ENCODE results near the gene RASD1. TPM values are rescaled to one million over a fixed set of nuclear protein-coding genes. Genes with fewer than 3 reads are reported as not detected.
"Not testable (repeated sequence)": the region's sequence is repeated elsewhere in the genome, so short reads cannot be mapped to it uniquely, and the experiment has no call there.

Gene RASD1
- total RNA-seq, 6 experiments from 2014 or later = 1.0 to 230 (median 101) TPM

DNA sequence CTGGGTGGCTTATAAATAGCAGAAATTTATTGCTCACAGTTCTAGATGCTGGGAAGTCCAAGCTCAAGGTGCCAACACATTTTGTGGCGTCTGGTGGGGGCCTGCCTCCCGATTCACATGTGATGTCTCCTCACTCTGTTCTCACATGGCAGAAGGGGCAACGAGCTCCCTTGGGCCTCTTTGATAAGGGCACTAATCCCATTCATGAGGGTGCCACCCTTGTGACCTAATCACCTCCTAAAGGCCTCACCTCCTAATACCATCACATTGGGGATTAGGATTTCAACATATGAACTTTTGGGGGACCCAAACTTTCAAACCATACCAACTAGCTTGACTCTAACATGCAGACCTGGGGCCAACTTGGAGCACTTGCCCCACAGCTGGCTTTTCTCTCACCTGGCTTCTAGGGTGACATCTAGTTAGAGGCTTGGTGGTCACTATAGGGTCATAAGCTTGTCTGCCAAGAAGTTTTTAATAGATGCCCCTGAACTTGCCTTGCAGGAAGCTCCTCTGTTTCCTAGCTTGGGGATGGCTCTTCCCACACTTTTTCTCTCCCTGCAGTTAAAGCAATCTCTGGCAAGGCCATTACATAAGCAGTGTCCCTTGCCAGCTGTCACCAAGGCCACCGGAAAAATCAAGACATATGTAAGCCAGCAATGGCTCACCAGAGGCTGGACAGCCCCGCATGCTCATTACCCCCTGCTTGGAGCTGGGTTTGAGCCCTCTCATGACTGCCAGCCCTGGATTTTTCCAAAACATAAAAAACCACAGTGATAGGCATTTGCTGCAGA, 27.8 kb downstream of the RASD1 start:
- Histone ChIP-seq H3K4me1 (no peaks in the 10 kb centered on the region), H3K27ac (no peak overlapping the region), H3K9me3 (no peaks in the 10 kb centered on the region), H3K4me3 (no peak overlapping the region), H3K27me3 (no peaks in the 10 kb centered on the region), H3K36me3 (no peaks in the 10 kb centered on the region)
- 37% methylated on average over 3 of the region's 5 CpGs for WGBS (ENCODE audit: insufficient coverage, low coverage, low lambda C conversion rate, missing lambda C conversion rate)
- ATAC-seq (peak; percentile 51 to 86 (median 64)), DNase-seq (no peak)
- intact Hi-C loops (cut with DNase I) = no loop called here
- TF ChIP-seq POLR2A (IDR thresholded peaks at IDR 0.05) (no peak), CTCF (IDR thresholded peaks at IDR 0.05) (no peak)

DNA sequence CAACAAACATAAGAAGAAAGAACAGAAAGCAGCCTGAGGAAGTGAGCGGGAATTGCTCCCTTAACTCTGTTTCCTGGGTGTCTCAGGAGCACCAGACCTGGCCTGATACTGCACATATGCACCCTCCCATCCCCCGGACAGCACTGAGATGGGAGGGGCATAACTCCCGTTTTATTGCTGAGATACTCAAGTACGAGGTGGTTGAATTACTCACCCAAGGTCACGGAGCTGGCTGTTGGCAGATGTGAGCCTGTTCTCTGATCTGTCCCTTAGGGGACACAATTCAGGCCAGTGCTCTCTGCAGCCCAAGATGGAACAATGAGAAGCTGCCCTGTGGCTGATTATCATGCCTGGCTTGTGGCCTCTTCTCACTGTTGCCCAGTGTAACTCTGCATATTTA, 28.5 kb downstream of the RASD1 start:
- no peak for ATAC-seq

DNA sequence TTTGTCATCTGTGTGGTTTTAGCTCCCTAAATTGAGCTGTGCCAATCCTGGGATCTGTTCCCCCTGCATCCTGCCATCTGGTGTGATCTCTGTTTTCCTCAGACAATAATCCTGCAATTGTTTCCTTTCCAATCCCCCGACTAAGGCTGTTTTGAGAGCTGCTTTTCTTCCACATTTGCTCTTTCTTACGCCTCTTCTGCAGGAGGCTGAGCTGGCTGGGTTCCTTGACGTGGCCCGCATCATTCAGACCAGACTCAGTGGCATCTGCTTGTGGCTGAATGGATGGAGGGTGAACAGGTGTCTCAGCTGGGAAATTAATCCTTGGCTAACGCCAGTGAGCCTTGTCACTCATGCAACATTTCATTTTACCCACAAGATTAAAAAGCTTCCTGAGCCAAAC, 29.2 kb downstream of the RASD1 start:
- TF ChIP-seq CTCF (IDR thresholded peaks at IDR 0.05) (no peak), POLR2A (IDR thresholded peaks at IDR 0.05) (no peak)
- Histone ChIP-seq H3K27ac (no peak overlapping the region), H3K4me1 (no peaks in the 10 kb centered on the region), H3K27me3 (no peaks in the 10 kb centered on the region), H3K9me3 (no peaks in the 10 kb centered on the region), H3K36me3 (no peaks in the 10 kb centered on the region), H3K4me3 (no peak overlapping the region)
- intact Hi-C loops (cut with DNase I) = no loop called here
- DNase-seq (no peak), ATAC-seq (no peak)
- WGBS (ENCODE audit: insufficient coverage, low coverage, low lambda C conversion rate, missing lambda C conversion rate) = 74% methylated on average over 4 of the region's 5 CpGs

More for the DNA sequence above, 28.5 kb downstream of the RASD1 start:
- Histone ChIP-seq H3K4me1 (no peaks in the 10 kb centered on the region), H3K9me3 (no peaks in the 10 kb centered on the region), H3K36me3 (no peaks in the 10 kb centered on the region), H3K27ac (no peak overlapping the region), H3K4me3 (no peak overlapping the region), H3K27me3 (no peaks in the 10 kb centered on the region)
- DNase-seq = no peak
- TF ChIP-seq POLR2A (IDR thresholded peaks at IDR 0.05) (no peak), CTCF (IDR thresholded peaks at IDR 0.05) (no peak)
- intact Hi-C loops (cut with DNase I) = no loop called here
- WGBS (ENCODE audit: insufficient coverage, low coverage, low lambda C conversion rate, missing lambda C conversion rate) = 59% methylated on average over 3 of the region's 5 CpGs

- Histone ChIP-seq H3K36me3 (no peaks in the 10 kb centered on the region), H3K4me3 (no peak overlapping the region), H3K27me3 (no peaks in the 10 kb centered on the region), H3K9me3 (no peaks in the 10 kb centered on the region), H3K4me1 (no peaks in the 10 kb centered on the region), H3K27ac (no peak overlapping the region)
- no peak for TF ChIP-seq POLR2A (IDR thresholded peaks at IDR 0.05)
- no peak for TF ChIP-seq CTCF (IDR thresholded peaks at IDR 0.05)
- 38% methylated on average over 5 of the region's 5 CpGs for WGBS (ENCODE audit: insufficient coverage, low coverage, low lambda C conversion rate, missing lambda C conversion rate)
- intact Hi-C loops (cut with DNase I) = no loop called here
- DNase-seq = no peak
- ATAC-seq = no peak
These were observed 29.7 kb downstream of the RASD1 start for GRCh38 chr17:17466511-17466910.

DNA sequence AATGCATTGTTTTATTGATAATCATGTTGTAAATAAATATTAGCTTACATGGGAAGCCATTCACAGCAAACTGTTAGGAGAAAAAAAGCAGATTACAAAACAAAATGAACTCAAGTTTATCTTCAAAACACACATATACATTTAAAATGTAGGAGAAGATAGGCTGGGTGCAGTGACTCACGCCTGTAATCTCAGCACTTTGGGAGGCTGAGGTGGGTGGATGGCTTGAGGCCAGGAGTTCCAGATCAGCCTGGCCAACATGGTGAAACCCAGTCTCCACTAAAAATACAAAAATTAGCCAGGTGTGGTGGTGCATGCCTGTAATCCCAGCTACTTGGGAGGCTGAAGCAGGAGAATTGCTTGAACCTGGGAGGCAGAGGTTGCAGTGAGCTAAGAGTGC, 30.3 kb downstream of the RASD1 start:
- ATAC-seq; H3K4me1 ChIP-seq; H3K27ac ChIP-seq; intact Hi-C loops (cut with DNase I); DNase-seq; H3K9me3 ChIP-seq; H3K27me3 ChIP-seq; H3K36me3 ChIP-seq; H3K4me3 ChIP-seq: not testable (repeated sequence)
- WGBS (ENCODE audit: insufficient coverage, low coverage, low lambda C conversion rate, missing lambda C conversion rate) = 46% methylated on average over 1 of the region's 1 CpG
